ENCODE results near the gene QPRT.
"Not testable (repeated sequence)": the region's sequence is repeated elsewhere in the genome, so short reads cannot be mapped to it uniquely, and the experiment has no call there.

Gene QPRT

DNA sequence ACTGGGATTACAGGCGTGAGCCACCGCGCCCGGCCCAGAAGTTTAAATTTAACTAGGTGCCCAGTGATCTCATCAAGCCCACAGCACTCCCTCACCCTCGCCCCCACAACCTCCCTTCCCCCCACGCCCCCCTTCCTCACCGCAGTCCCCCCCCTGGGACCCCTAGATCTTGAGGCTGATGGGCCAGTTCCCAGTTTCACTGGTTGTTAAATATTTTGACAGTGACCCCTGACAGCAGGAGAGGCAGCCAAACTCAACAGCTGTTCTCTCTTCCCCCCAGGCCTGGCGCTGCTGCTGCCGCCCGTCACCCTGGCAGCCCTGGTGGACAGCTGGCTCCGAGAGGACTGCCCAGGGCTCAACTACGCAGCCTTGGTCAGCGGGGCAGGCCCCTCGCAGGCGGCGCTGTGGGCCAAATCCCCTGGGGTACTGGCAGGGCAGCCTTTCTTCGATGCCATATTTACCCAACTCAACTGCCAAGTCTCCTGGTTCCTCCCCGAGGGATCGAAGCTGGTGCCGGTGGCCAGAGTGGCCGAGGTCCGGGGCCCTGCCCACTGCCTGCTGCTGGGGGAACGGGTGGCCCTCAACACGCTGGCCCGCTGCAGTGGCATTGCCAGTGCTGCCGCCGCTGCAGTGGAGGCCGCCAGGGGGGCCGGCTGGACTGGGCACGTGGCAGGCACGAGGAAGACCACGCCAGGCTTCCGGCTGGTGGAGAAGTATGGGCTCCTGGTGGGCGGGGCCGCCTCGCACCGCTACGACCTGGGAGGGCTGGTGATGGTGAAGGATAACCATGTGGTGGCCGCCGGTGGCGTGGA is 15.6 kb downstream of the QPRT start:
- no peak for DNase-seq

DNA sequence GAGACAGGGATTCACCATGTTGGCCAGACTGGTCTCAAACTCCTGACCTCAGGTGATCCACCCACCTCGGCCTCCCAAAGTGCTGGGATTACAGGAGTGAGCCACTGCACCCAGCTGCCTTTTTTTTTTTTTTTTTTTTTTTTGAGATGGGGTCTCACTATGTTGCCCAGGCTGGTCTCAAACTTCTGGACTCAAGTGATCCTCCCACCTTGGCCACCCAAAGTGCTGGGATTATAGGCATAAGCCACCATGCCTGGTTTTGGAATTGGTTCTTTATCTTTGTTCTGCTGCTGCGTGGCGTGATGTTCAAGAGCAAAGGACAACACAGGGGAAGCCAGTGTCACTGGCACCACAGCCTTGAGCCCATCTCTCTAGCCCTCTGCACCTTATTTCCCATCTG is 16.7 kb downstream of the QPRT start:
- DNase-seq = not testable (repeated sequence)

DNA sequence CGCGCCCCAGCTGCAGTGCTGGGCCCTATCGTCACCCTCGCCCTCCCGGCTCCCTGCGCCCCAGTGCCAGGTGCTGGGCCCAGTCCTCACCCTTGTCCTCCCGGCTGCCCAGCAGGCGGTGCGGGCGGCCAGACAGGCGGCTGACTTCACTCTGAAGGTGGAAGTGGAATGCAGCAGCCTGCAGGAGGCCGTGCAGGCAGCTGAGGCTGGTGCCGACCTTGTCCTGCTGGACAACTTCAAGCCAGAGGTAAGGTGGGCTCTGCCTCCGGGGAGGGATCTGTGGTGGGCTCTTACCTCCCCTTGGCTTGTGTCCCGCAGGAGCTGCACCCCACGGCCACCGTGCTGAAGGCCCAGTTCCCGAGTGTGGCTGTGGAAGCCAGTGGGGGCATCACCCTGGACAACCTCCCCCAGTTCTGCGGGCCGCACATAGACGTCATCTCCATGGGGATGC is 17.9 kb downstream of the QPRT start:
- DNase-seq = no peak

DNA sequence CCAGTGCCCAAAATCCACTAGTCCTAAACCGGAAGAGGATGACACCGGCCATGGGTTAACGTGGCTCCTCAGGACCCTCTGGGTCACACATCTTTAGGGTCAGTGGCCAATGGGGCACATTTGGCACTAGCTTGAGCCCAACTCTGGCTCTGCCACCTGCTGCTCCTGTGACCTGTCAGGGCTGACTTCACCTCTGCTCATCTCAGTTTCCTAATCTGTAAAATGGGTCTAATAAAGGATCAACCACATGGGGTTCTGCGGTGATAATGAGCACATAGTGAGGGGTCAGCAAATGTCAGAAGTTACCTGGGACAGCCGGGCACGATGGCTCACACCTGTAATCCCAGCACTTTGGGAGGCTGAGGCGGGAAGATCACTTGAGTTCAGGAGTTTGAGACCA is 18.4 kb downstream of the QPRT start:
- no peak for DNase-seq

DNA sequence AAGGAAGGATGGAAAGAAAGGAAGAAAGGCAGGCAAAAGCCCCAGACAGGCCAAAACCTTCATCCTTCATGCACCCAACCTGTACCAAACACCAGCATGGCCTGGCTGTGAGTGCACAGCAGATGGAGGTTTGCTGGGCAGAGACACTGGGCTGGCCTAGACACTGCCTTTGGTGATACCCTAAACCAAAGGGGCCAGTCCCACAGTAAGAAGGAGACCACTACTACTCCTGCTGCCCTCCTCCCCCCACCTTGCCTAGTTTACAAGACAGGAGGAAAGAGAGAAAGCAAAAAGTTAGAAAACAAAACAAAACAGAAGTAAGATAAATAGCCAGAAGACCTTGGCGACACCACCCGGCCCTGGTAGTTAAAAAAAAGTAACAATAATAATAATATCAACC is 19.1 kb downstream of the QPRT start:
- no peak for DNase-seq

DNA sequence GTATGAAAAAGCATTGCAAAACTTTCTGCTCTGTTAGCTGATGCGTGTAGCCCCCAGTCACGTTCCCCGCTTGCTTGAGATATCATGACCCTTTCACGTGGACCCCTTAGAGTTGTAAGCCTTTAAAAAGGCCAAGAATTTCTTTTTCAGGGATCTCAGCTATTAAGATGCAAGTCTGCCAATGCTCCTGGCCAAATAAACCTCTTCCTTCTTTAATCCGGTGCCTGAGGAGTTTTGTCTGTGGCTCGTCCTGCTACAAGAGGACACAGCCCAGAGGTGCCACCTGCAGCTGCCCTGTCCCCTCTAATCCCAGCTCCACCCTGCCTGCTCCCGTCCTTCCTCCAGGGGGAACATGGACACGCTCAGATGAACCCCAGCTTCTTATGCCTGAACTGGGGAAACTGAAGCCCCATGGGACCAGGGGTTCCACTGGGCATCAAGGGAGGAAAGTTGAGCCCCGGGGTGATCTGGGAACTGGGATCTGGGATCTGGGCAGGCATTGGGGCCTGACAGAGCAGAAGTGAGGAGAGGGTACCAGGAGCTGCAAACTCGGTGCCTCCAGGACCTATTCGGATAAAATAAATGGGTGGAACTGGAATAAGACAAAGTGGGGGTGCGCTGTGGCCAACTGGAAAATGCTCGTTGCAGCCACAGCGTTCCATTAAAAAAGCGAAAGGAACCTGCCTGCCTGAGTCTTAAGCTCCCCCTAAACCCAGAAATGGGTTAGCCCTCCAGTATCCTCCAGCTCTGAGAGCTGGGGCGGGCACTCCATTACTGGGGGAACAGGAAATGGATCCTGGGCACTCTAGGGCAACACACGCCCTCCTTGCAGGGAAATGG is 19.7 kb downstream of the QPRT start:
- DNase-seq = no peak

DNA sequence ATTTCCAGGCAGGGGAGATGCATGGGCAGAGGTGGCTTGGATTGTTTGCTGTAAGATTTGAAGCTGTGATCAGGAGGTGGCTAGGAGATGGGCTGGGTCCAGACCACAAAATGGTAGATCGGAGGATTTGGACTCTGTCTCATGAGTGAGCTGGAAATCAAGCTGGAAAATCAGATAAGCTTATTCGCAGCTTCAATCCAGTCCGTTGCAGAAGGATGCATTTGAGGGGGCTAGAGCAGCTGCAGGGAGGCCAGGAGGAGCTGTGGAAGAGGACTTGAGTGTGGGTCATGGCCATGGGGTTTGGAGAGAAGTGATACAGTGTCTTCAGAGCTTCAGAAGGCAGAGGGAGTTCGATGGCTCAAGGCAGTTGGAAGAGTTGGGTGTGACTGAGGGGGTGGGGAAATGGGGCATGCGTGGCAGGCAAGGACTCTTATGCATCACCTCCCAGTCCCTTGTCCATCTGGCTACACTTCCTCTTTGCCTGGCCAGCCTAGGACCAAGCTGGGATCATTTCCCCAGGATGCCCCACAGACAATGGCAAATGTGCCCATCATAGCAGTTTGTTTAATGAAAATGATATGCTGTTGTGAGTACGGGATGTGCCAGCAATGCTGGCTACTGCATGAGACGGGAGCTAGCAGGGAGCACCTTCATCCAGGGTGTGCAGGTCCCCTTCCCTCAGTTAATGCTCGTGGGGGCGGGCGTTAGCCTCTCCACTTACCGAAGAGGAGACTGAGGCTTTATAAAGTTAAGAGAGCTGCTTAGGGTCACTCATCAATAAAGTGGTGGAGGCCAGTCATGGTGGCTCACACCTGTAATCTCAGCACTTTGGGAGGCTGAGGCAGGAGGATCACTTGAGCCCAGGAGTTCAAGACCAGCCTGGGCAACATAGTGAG is 20.6 kb downstream of the QPRT start:
- no peak for DNase-seq

DNA sequence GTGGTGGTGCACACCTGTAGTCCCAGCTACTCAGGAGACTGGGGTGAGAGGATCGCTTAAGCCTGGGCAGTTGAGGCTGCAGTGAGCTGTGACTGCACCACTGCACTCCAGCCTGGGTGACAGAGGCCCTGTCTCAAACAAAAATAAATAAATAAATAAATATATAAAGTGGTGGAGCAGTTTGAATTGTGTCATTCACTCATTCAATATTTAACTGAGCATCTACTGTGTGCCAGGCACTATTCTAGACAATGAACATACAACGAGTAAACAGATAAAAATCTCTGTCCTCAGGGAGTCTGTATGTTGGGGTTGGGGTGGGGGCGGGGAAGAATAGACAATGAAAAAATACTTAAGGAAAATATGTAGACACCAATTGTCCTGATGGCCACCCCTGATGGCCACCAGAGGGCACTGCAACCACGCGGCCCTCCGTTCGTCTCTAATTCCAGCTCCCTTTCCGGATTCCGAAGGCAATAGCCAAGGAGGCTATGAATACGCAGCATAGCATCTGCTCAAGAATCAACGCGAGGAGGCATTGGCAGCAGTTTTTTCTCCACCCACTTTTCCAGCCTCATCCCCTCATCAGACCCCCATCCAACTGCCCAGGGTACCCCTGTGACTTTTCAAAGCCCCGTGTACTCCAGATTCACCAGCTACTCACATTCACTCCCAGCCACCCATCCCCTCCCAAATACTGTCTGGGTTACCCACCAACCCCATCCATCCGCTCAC is 21.4 kb downstream of the QPRT start:
- peak; percentile 92 for DNase-seq

DNA sequence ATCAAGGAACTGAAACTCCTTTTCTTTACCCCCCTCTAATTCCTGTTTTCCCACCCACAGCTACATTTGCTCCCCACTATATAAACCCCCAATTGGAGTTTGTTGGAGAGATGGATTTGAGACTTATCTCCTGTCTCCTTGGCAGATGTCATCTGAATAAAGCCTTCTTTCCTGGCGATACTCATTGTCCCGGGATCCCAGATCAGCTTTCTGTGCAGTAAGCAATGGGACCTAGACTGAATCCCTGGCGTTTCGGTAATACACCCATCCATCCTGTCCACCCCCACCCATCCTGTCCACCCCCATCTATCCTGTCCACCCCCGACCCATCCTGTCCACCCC is 22.2 kb downstream of the QPRT start:
- no peak for DNase-seq

DNA sequence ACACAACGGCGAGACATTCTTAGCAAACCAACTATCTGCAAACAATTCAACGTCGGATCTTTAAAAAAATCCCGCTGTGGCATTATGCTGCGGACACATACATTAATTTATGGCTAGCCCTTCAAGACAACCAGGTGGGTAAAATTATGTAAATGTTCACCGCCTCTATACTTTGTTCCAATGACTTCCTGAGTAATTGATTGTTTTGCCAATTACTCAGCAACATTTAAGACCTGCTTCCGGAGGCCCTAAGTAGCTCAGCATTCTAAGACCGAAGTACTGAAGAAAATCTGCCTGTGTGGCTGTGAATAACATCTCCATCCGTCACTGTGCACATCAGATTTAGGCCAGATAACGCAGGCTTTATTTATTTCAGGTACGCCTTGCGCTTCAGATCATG is 23.3 kb downstream of the QPRT start:
- DNase-seq = peak; percentile 68

DNA sequence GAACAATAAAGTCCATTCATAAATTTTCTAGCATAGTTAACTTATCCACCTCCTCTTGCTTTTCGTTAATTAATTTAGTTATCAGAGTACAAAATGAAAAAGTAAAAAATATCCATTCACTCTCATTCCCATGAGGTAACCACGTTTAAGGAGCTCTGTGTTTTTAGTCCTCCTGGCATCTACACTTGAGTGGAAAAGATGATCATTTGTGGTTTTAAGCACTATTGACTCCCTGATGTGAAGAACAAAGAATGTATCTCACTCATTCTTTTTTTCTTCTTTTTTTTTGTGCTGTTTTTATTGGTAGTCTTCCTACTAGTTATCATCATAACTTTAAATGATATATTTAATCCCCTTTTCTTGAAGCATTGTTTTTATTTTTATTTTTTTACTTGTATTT is 26.1 kb downstream of the QPRT start:
- DNase-seq = no peak

DNA sequence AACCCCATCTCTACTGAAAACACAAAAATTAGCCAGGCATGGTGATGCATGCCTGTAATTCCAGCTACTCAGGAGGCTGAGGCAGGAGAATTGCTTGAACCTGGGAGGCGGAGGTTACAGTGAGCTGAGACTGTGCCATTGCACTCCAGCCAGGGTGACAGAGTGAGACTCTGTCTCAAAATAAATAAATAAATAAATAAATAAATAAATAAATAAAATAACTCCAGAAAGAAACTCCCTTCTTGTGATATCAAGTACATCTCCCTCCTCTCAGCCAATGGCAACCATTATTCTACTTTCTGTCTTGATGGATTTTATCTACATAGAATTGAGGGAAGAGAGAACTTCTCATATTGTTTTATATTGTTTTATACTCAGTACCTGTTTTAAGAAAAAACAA is 28.2 kb downstream of the QPRT start:
- DNase-seq = not testable (repeated sequence)

DNA sequence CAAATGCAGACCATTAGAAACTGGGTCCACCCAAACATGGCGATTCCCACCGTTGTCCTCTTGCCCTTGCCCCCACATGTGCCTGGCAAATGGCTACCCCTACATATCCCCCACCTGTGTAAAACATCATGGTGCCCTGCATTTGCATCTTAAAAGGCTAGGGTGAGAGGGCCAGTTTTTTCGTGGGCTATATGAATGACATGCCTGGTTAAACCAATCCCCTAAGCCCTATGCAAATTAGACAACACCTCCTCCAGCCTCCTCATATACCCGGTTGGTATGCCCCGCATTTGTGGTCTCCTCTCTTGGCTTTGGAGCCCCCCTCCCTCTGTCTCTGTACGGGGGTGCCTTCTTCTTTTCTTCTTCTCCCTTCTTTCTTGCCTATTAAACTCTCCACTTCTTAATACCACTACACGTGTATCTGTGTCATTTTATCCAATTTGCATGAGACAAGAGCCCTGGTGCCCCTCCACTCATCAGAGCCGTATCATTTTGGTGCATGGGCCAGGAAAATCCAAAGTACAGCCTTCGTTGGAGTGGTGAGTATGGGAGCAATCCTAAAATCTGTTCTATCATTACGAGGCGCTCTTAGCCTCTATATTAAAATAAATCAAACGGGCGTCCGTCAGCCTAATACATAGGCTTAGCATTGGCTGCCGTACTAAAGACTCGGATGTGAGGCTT is 30.1 kb downstream of the QPRT start:
- DNase-seq = no peak

DNA sequence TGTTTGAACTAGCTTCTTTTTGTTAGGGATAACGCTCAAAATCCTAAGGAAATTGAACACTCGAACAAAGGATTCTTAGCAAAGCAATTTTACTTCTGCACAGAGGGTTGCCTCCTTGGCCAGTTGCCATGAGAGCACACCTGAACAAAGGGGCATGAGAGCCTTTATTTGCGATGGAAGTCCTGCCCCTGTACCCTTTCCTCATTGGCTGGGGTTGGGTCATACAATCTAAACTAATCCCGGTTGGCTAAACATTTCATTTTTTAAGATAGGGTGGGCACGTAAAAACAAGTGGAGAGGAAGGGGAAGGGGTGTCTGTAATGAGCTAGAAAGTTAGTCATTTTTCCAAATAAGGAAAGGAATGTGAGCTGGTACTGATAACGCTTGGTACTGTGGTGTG is 30.7 kb downstream of the QPRT start:
- DNase-seq = not testable (repeated sequence)

DNA sequence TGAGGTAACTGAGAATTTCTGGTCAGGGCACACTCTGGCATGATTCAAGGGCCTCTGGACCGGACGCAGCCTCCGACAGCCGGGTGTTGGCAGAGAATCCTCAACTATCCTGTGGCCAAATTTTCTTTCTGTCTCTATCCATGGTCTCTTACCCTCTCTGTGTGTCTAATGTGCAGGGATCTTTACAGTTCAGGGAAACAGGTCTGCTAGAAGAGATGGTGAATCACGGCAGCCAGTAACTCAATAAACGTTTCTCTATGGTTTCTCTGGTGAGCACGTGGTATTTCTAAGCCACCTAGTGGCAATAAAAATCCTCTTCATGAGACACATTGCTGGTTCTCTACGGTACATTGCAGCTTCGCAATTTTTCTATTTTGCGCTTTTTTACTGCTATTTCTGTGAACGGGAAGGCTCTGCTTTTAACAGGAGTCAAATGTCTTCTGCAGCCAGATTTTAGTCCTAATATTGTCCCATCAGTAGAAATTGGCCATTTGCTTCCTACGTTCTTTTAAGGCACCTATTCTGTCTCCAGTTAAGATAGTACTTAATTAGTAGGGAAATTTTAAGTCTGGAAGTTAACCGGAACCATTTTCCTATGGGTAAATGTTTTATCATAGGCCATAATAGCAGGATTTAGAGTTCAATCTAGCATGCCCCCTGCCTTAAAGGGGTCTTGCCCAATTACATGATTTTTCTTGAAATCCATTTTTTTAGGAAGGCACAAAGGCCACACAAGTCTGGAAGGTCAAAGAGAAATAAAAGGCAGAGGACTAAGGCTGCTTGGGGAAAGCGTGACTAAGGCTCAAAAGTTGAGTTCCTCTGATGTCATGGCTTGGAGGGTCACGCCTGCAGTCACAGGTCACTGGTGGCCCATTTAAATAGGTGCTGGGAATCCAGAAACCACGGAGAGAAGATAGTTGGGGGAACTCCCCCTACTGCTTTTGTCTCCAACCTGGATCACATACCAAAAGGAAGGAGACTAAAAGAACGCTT is 31.5 kb downstream of the QPRT start:
- peak; percentile 65 for DNase-seq

DNA sequence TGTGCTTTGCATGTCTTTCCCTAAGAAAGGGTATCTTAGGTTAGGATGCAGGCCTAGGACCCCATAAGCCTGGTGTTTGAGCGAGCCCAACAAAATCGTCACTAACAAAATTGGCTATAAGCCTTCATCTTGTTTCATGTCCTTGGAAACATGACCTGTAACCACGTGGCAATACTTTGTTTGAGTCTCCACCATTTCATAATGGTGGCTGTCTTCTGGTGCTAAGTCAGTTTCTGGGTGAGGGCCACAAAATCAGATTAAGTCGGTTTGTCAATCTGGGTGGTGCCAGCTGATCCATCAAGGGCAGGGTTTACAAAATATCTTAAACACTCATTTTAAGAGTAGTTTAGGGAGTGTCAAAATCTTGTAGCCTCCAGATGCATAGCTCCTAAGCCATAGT is 33.8 kb downstream of the QPRT start:
- DNase-seq = no peak

DNA sequence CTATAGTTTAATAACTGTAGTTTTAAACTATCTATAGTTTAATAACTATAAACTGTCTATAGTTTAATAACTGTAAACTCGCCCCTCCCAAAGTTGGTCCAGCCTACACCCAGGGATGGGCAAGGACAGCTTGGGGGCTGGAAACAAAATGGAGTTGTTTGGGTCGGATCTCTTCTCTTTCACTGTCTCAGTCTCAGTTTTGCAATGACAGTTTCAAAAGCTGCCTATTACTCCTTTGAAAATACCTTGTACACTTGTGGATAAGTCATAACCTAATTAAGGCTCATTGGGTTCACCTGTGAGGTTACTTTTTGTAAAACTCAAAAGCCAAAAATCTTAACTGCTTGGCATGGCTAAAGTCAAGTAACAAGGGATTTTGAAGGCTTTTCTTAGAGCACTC is 35.4 kb downstream of the QPRT start:
- peak; percentile 12 for DNase-seq

DNA sequence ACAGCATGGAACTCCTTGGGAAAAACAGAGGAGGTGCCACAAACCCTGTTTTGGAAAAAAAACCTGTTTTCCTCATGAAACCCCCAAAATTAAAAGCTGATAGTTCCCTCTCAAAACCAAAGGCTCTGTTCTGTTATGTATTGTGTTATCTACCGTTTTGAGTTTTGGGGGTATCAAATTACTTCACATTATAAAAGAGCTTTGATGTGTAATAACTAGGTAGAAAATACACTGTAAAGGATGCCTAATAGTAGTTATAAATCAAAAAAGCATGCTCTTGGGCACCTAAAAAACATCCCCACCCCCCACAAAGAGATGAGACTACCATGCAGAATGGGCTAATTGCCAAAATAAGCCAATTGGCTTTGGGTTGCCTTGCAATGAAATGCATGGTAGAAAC is 36.0 kb downstream of the QPRT start:
- DNase-seq = no peak

DNA sequence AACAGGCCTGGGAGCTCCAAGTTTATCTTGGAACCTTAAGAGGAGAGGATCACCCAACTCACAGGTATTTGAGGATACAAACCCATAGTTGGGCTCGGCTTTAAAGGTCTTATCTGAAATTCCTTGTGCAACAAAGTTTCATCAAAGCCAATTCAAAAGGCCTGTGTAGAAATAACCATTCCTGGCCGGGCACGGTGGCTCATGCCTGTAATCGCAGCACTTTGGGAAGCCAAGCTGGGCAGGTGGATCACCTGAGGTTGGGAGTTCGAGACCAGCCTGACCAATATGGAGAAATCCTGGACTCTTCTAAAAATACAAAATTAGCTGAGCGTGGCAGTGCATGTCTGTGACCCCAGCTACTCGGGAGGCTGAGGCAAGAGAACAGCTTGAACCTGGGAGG is 38.1 kb downstream of the QPRT start:
- DNase-seq = peak; percentile 51

DNA sequence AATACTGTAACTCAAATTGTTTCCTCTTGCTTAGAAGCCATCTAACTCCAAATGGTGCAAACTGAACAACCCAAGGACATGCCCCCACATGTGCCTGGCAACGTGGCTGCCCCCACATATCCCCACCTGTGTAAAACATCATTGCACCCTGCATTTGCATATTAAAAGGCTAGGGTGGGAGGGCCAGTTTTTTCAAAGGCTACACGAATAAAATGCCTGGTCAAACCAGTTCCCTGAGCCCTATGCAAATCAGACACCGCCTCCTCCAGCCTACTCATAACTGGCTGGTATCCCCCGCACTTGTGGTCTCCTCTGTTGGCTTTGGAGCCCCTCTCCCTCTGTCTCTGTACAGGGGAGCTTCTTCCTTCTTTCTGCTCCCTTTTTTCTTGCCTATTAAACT is 40.1 kb downstream of the QPRT start:
- peak; percentile 43 for DNase-seq

DNA sequence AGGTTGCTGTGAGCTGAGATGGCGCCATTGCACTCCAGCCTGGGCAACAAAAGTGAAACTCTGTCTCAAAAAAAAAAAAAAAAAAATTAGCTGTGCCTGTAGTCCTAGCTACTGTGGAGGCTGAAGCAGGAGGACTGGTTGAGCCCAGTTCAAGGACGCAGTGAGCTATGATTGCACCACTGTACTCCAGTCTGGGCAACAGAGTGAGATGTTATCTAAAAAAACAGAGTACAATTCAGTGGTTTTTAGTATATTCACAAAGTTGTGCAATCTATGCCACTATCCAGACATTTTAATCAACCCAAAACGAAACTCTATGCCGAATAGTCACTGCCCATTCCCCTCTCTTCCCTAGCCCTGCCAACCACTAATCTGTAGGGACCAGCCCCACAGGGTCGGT is 41.7 kb downstream of the QPRT start:
- DNase-seq = peak; percentile 6
